ENCODE data around the gene IL1RL2. TPM values are rescaled to one million over a fixed set of nuclear protein-coding genes. Genes with fewer than 3 reads are reported as not detected.

Gene IL1RL2
- total and polyA plus RNA-seq, 2 of the 4 experiments (the other 2 are of a cell fraction) = 0.09 to 0.36 TPM

DNA sequence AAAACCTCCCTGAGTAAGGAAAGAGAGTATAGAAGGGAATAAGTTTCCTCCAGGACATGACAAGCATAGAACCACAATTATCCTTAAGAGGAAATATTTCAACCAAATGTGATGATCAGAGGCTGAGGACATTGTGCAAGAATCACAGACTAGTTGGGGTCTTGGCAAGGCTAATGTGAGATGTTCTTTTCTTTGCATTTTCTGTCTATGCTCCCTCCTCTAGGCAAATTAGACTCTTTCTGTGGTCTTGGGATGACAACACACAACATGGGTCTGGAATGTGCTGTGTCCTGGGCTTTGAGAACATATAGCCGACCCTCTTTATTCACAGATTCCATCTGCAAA is 92.5 kb downstream of the IL1RL2 start:
- Histone ChIP-seq H3K4me3 (ENCODE audit: insufficient read depth, low read depth, low read length) (no peak overlapping the region), H4K5ac (ENCODE audit: low read depth, low read length) (no peak overlapping the region), H3K36me3 (ENCODE audit: control insufficient read depth, insufficient read depth, low read length) (no peaks in the 10 kb centered on the region), H3K9me3 (ENCODE audit: control insufficient read depth, insufficient read depth, low read length) (no peaks in the 10 kb centered on the region), H2BK15ac (ENCODE audit: low read depth, low read length) (no peak overlapping the region), H3K9me1 (ENCODE audit: insufficient read depth, low read length) (no peaks in the 10 kb centered on the region), H2AK9ac (replicated peaks; ENCODE audit: low read depth, low read length, poor library complexity) (no peak overlapping the region), H2BK120ac (ENCODE audit: low read depth, low read length) (no peak overlapping the region), H3K4ac (ENCODE audit: low read depth, low read length) (no peak overlapping the region), H3K4me2 (ENCODE audit: low read depth, low read length) (no peak overlapping the region), H2BK20ac (ENCODE audit: low read depth, low read length) (no peak overlapping the region), H2BK5ac (ENCODE audit: low read depth, low read length, poor library complexity, severe bottlenecking) (no peak overlapping the region), H4K8ac (ENCODE audit: low read depth in 2 of 2, low read length in 2 of 2) (no peak overlapping the region), H4K91ac (ENCODE audit: insufficient read depth, low read depth, low read length) (no peak overlapping the region), H3K79me1 (ENCODE audit: low read depth in 1 of 2, low read length in 2 of 2) (no peaks in the 10 kb centered on the region), H3K4me1 (ENCODE audit: control insufficient read depth, insufficient read depth, low read length) (no peaks in the 10 kb centered on the region), H2AK5ac (ENCODE audit: low read depth, low read length) (no peak overlapping the region; the same call in 1 of the 2 replicates), H3K27ac (ENCODE audit: insufficient read depth, low read length) (no peak overlapping the region), H3K56ac (ENCODE audit: extremely low read depth, insufficient read depth, low read length) (no peak overlapping the region), H2AFZ (replicated peaks; ENCODE audit: low read length, poor library complexity) (no peak overlapping the region), H3K9ac (ENCODE audit: low read depth, low read length) (no peak overlapping the region), H3K18ac (ENCODE audit: low read depth, low read length) (no peak overlapping the region), H3K14ac (replicated peaks; ENCODE audit: low read depth, low read length) (no peak overlapping the region), H3K23ac (ENCODE audit: low read depth, low read length) (no peak overlapping the region), H3K27me3 (ENCODE audit: control insufficient read depth, insufficient read depth, low read length) (no peaks in the 10 kb centered on the region; the same call in 1 of the 2 replicates), H4K20me1 (ENCODE audit: insufficient read depth, low read length) (no peaks in the 10 kb centered on the region)
- dilution Hi-C loops (cut with HindIII; ENCODE audit: low sequenced_read_pairs, unreplicated experiment) (no loop called here), in situ Hi-C loops (cut with MboI; ENCODE audit: low sequenced_read_pairs) (no loop called here), intact Hi-C loops (cut with micrococcal nuclease) (no loop called here)
- CTCF ChIA-PET = no interaction called here
- WGBS, 2 experiments (ENCODE audit: extremely low coverage in 2 of 2, insufficient read length in 1 of 2) = no CpG with 5 or more reads among the region's 1 CpG
- POLR2A ChIA-PET (ENCODE audit: unreplicated experiment) = no interaction called here
- ATAC-seq (ENCODE audit: low read depth) = no peak
- TF ChIP-seq SMC3 (IDR thresholded peaks at IDR 0.05; ENCODE audit: low read depth, low read length) = no peak
- DNase-seq = no peak
- no TSS peak for BruUV-seq (replicated peaks)

Measured in IMR-90 (cell line).